HG02981 (cell line): ENCODE measurements around the gene FHIP1B.

ENCODE experiments used
- ATAC-seq: cut with Tn5 transposase; IDR thresholded peaks from one replicate; pipeline ENCODE4 v1.9.1; 2021; ENCODE audit warnings: mild to moderate bottlenecking, moderate library complexity; ENCODE audit not compliant: unreplicated experiment

Gene FHIP1B

DNA sequence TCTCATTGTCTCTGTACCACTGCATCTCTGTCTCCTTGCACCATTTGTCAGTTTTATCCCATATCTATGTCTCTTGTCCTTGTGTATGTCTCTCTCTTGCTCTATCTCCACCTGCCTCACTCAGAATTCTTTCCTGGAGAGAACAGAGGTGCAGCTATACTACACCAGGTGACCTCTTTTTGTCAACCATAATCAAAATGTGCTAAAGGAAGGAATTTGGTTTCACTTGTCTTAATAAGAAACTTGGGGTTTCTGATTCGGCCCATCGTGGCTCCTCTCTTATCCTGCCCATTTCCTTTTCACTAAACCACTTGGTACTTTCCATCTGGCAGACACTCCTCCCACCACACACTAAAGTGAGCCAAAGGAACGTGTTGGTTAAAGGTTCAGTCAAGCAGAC lies 31.1 kb downstream of the FHIP1B start:
- peak; percentile 81 for ATAC-seq

DNA sequence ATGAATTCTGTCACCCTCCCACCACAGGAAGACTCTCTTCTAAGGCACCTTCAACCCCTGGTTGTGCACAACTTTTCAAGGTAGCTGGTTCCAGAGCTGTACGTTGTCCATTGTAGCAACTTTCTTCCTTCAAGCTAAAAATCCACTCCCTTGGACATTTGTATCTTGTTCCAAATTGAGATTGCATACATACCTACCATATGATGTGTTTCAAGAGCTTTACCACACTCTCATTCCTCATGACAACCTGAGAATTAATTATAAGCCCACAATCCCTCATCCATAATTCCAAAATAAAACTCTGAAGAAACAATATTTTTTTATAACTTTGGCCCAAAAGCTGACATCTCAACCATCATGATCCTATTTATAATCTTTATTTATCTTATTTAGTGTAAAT lies 32.4 kb downstream of the FHIP1B start:
- ATAC-seq: no peak

DNA sequence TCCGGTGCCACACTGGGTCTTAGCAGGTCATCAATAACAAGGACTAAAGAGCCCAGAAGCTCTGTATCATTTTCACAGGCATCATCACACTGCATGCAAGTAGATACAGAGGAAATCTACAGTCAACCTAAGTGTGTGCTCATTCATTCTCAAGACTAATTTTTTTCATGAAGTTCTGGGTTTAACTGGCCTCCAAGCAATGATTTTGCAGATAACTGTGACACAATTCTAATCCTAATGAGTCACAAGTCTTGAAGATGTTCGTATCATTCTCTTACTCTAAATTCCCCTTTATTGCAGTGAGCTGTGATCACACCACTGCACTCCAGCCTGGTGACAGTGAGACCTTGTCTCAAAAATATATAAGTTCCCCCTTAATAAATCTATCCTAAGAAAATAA lies 33.0 kb downstream of the FHIP1B start:
- no peak for ATAC-seq

DNA sequence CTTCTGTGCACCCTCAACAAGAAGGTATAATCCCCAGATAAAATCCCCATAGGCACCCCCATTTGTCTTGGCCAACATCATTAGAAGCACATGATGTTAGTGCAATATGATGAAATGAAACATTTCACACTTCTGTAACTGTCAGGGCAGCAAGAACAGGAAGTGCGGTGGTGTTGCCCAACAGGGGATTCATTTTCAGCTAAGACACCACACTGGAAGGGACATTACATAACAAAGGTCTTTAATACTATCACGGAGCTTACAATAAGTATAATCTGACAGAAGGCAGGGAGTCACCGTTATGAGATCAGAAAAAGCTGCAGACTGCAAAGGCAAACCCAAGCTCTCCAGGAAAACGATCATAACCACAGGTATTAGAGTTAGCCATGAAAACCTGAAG lies 33.5 kb downstream of the FHIP1B start:
- ATAC-seq: no peak

DNA sequence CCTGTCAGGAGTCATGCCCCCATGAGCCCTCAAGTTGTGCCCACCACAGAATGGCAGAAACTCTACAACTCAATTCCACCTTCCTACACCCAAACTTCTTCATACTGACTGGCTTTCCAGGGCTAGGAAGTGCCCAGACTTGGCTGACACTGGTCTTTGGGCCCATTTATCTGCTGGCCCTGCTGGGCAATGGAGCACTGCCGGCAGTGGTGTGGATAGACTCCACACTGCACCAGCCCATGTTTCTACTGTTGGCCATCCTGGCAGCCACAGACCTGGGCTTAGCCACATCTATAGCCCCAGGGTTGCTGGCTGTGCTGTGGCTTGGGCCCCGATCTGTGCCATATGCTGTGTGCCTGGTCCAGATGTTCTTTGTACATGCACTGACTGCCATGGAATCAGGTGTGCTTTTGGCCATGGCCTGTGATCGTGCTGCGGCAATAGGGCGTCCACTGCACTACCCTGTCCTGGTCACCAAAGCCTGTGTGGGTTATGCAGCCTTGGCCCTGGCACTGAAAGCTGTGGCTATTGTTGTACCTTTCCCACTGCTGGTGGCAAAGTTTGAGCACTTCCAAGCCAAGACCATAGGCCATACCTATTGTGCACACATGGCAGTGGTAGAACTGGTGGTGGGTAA lies 35.1 kb downstream of the FHIP1B start, which contains the start of gene OR52W1:
Gene OR52W1, plus strand, starts transcription at position 51 of the 637 bp plus-strand sequence. Its CDS starts 0 bp downstream, at position 51.
- no peak for ATAC-seq

DNA sequence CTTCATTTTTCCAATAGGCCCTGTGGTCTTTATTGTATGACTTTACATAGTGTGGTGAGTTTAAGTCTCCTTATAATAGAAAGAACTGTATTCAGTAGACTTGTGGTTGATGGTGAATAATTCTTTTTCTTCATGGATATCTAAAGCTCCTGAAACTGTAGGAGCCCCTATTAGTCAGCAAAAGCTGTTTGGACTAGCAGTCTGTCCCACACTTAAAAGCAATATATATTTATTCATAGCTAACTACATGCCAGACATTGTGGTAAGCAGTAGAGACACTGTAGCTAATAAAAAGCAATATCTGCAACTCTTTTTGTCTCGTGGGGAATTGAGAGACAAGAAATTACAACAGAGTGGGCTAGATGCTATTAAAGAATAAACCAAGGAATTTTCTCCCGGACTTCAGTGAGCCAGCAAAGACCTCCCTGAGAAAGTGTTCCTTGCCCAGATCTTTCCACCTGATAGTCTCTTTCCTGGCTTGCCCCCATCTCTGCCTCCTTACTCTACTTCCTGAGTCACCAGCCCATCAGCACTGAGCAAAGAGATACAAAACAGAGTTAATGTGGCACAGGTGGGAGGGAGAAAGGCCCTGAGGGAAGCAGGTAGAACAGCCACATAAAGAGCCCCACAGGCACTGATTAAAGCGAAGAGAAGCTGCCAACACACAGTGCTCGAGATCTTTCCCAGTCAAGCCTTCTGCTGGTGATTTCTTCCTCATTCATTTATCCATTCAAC lies 36.8 kb downstream of the FHIP1B start:
- ATAC-seq: no peak

DNA sequence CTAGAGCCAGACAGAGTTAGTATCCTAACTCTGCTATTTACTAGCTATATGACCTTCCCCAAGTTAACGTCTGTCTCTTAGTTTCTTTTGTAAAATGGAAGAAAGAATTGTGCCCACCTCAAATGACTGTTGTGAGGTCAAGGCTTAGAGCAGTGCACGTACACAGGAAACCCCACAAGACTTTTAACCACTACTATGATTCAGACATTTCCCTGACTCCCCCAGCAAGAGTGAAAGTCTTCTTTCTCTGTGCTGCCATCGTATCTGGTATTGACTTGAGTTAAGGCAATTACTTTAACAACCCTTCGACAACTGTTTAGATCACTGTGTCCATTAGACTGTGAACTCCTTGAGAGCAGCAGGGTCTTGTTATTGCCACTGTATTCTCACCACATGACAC lies 38.0 kb downstream of the FHIP1B start:
- ATAC-seq: no peak

DNA sequence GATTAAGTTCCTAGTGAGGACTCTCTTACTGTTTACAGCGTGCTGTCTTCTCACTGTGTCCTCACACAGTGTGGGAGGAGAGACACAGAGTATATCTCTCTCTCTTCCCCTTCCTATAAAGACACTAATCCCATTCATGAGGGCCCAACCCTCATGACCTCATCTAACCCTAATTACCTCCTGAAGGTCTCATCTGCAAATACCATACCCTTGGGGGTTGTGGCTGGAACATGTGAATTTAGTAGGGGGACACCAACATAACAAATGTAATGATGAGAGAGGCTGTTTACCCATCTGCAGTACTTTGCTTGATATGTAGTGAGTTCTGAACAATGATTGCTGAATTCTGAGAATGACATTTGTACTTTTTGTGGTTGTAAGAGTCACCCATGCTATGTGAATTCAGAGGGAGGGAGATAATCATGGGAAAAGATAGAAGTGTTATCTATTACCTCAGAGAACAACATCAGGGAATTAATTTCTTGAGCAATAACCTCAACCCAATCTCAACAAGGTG lies 40.3 kb downstream of the FHIP1B start:
- ATAC-seq: no peak

DNA sequence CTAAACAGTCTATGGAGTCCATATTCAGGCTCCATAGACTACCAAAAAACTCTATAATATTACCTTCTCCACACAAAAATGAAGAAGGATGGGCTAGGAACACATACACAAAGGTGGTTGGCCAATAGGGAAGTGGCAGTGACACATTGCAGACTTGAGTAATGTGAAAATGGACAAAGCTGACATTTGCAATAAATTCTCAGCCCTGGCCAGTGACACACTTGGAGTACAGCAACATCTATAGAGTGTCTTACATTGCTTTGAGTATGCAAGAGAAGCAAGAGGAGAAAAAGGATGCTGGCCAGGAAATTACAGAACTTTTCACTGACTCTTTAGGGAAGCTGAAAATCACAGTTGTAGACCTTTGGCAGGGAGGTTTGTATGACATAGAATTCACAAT lies 42.7 kb downstream of the FHIP1B start:
- no peak for ATAC-seq

DNA sequence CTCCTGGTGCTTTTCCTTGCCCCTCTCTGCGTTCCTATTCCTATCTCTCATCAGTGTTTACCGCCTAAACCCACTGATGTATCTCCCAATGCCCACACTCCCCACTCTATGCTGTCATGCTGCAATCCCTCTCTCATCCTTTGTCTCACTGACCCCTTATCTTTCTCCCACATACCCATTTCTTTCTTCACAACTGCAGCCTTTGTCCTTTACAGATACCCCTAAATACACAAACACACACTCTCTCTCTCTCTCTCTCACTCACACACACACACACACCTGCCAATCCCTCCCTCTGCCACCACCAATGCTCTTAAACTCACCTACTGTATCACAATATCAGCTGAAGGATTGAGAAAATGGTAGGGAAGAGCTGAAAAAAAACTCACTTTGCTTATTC lies 59.0 kb downstream of the FHIP1B start:
- no peak for ATAC-seq

DNA sequence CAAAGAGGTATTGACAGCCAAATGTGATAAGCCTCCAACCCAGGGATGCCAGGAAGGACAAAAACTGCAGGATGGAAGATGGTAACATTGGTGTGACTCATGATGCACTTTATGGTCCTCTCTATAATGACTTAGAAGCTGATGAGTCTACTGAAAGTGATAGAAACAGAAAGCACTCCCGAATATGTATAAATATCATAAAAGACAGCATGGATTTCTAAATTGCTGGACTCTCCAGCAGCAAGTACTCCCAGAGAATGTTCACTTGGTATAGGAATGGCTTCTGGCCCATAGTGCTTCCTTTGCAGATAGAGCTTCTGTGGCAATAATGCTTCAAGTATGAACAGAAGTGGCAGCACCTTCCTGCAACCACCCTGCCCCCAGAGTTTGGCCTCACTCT lies 64.2 kb downstream of the FHIP1B start, which contains the start of gene OR52B2:
Gene OR52B2, minus strand, starts transcription at position 101 of the 400 bp plus-strand sequence. Its CDS starts 0 bp downstream, at position 101.
- no peak for ATAC-seq
